ENCODE measurements around the gene GALNT1.

GALNT1 gene

GRCh38 chr18:35662293-35663062 is 80.9 kb downstream of the GALNT1 start:
- no peak for DNase-seq

GRCh38 chr18:35671966-35672603 is 90.5 kb downstream of the GALNT1 start:
- no peak for DNase-seq

- no peak for DNase-seq
Observed at GRCh38 chr18:35672897-35673296, 91.4 kb downstream of the GALNT1 start.

GRCh38 chr18:35673682-35674081 is 92.1 kb downstream of the GALNT1 start:
- no peak for DNase-seq

GRCh38 chr18:35680139-35680551 is 98.6 kb downstream of the GALNT1 start:
- DNase-seq: no peak

- DNase-seq: no peak
Observed at GRCh38 chr18:35682281-35682867, 100.8 kb downstream of the GALNT1 start.

GRCh38 chr18:35683021-35683420 is 101.5 kb downstream of the GALNT1 start:
- peak in 1 of 51 donors; percentile 17 for DNase-seq

- DNase-seq: no peak
Observed at GRCh38 chr18:35688757-35689156, 107.2 kb downstream of the GALNT1 start.

GRCh38 chr18:35689728-35690127 is 108.2 kb downstream of the GALNT1 start:
- DNase-seq: no peak

GRCh38 chr18:35691625-35692024 is 110.1 kb downstream of the GALNT1 start:
- no peak for DNase-seq

GRCh38 chr18:35692866-35693265 is 111.3 kb downstream of the GALNT1 start:
- no peak for DNase-seq

GRCh38 chr18:35693829-35694228 is 112.3 kb downstream of the GALNT1 start:
- DNase-seq: no peak

GRCh38 chr18:35694808-35695207 is 113.3 kb downstream of the GALNT1 start:
- no peak for DNase-seq

- DNase-seq: peak in 2 of 51 donors; percentile 29 to 32
Observed at GRCh38 chr18:35695384-35695783, 113.8 kb downstream of the GALNT1 start.

GRCh38 chr18:35695803-35696202 is 114.3 kb downstream of the GALNT1 start:
- peak in 49 of 51 donors; percentile 4 to 94 (median 65) for DNase-seq

- DNase-seq: no peak
Observed at GRCh38 chr18:35696307-35696706, 114.8 kb downstream of the GALNT1 start.

GRCh38 chr18:35697869-35698268 is 116.3 kb downstream of the GALNT1 start:
- DNase-seq: no peak

GRCh38 chr18:35703043-35703688 is 121.6 kb downstream of the GALNT1 start:
- DNase-seq: no peak

- DNase-seq: no peak
Observed at GRCh38 chr18:35705988-35706387, 124.4 kb downstream of the GALNT1 start.

GRCh38 chr18:35707247-35707646 is 125.7 kb downstream of the GALNT1 start:
- no peak for DNase-seq

- peak in 13 of 51 donors; percentile 2 to 35 (median 7) for DNase-seq
Observed at GRCh38 chr18:35707674-35708073, 126.1 kb downstream of the GALNT1 start.

- DNase-seq: no peak
Observed at GRCh38 chr18:35710581-35710980, 129.0 kb downstream of the GALNT1 start.

All from hypothalamus (tissue), 51 donors.